B cell (primary cell): ENCODE results near the gene EPAS1. TPM values are rescaled to one million over a fixed set of nuclear protein-coding genes. Genes with fewer than 3 reads are reported as not detected.

Source experiments
- ATAC-seq: fragments of 200-7000 bp; cut with Tn5 transposase; one replicate; pipeline ENCODE4 v1.10.0; 2021; ENCODE audit warnings: low read depth, mild to moderate bottlenecking, moderate number of reproducible peaks, moderate library complexity
- CTCF ChIA-PET: fragments of 350-600 bp; sonication (Branson Sonifier 250); formaldehyde crosslinking; loops from one replicate; lab custom pipeline; 2021; ENCODE audit warnings: antibody characterized with exemption, inconsistent platforms; lab: Charles Lee
- POLR2A ChIA-PET: fragments of 350-600 bp; sonication (Branson Sonifier 250); formaldehyde crosslinking; loops from one replicate; lab custom pipeline; 2021; ENCODE audit warnings: antibody characterized with exemption; lab: Charles Lee
- DNase-seq: peaks from one replicate; pipeline ENCODE4 v3.0.0; 2013
- H2AFZ ChIP-seq: 2 replicates; pipeline ENCODE4 v1.6.1; 2012; ENCODE audit warnings: mild to moderate bottlenecking, low read depth, low read length; ENCODE audit not compliant: insufficient read depth, poor library complexity, severe bottlenecking
- H3K27ac ChIP-seq, 2 donors: 1 replicate in 1 of 2; 2 replicates in 1 of 2; pipeline ENCODE4 v1.5.1; 2012 to 2013; ENCODE audit warnings: low read length in 2 of 2, mild to moderate bottlenecking in 2 of 2, moderate library complexity in 1 of 2
- H3K27me3 ChIP-seq, 4 experiments: fragments of 200-600 bp in 1 of 4; sonication (generic) in 1 of 4; replicated peaks in 1 of 4; 1 replicate in 2 of 4; 2 replicates in 2 of 4; pipeline versions ENCODE4 v1.6.1 to v1.7.0; 2013 to 2016; ENCODE audit warnings: low read length in 3 of 4, mild to moderate bottlenecking in 2 of 4, mixed read lengths in 1 of 4, moderate library complexity in 1 of 4; ENCODE audit not compliant: insufficient read depth in 4 of 4, control insufficient read depth in 3 of 4; ENCODE audit errors: control extremely low read depth in 1 of 4
- H3K36me3 ChIP-seq, 2 experiments: replicated peaks in 1 of 2; 1 replicate in 1 of 2; 2 replicates in 1 of 2; pipeline versions ENCODE4 v1.6.1 to v1.7.1; 2013; ENCODE audit warnings: low read length in 1 of 2; ENCODE audit not compliant: insufficient read depth in 2 of 2, control insufficient read depth in 1 of 2; ENCODE audit errors: control extremely low read depth in 1 of 2, extremely low read depth in 1 of 2
- H3K4me1 ChIP-seq, 2 donors: fragments of 200-600 bp in 1 of 2; sonication (generic) in 1 of 2; 1 replicate in 1 of 2; 2 replicates in 1 of 2; pipeline versions ENCODE4 v1.5.1 to v1.6.1; 2013 to 2017; ENCODE audit warnings: low read length in 2 of 2; ENCODE audit not compliant: control insufficient read depth in 2 of 2, insufficient read depth in 2 of 2
- H3K4me2 ChIP-seq: replicated peaks from 2 replicates; pipeline ENCODE3; 2012; ENCODE audit warnings: mild to moderate bottlenecking, low read depth, low read length; ENCODE audit not compliant: poor library complexity, severe bottlenecking
- H3K4me3 ChIP-seq, 5 experiments: fragments of 200-600 bp in 1 of 5; sonication (generic) in 1 of 5; 1 replicate in 3 of 5; 2 replicates in 2 of 5; pipeline versions ENCODE4 v1.5.1 to v1.7.0; 2011 to 2016; ENCODE audit warnings: low read length in 4 of 5, mild to moderate bottlenecking in 4 of 5, low read depth in 2 of 5, control low read depth in 1 of 5, moderate library complexity in 1 of 5; ENCODE audit not compliant: insufficient read depth in 1 of 5; ENCODE audit errors: control extremely low read depth in 1 of 5, extremely low read depth in 1 of 5
- H3K79me2 ChIP-seq: fragments of 200-600 bp; sonication (generic); one replicate; pipeline ENCODE4 v1.6.0; 2016; ENCODE audit warnings: low read length; ENCODE audit not compliant: control insufficient read depth, insufficient read depth
- H3K9ac ChIP-seq: fragments of 200-600 bp; sonication (generic); 2 replicates; pipeline ENCODE4 v1.6.1; 2017; ENCODE audit warnings: mild to moderate bottlenecking, low read length, moderate library complexity
- H3K9me3 ChIP-seq, 3 donors: one replicate each; pipeline versions ENCODE4 v1.6.1 to v1.7.1; 2013; ENCODE audit warnings: low read length in 2 of 3; ENCODE audit not compliant: control insufficient read depth in 2 of 3, insufficient read depth in 1 of 3; ENCODE audit errors: control extremely low read depth in 1 of 3
- H4K20me1 ChIP-seq: 2 replicates; pipeline ENCODE4 v1.6.0; 2012; ENCODE audit warnings: mild to moderate bottlenecking, low read length; ENCODE audit not compliant: insufficient read depth, control insufficient read depth, poor library complexity, severe bottlenecking
- H3K27ac Mint-ChIP-seq: one replicate; pipeline ENCODE4 v1.8.0; 2021; ENCODE audit warnings: mixed read lengths
- H3K27me3 Mint-ChIP-seq: one replicate; pipeline ENCODE4 v1.8.0; 2021; ENCODE audit warnings: mixed read lengths
- H3K4me1 Mint-ChIP-seq: one replicate; pipeline ENCODE4 v1.8.0; 2021; ENCODE audit warnings: mixed read lengths
- H3K4me3 Mint-ChIP-seq: one replicate; pipeline ENCODE4 v1.8.0; 2021; ENCODE audit warnings: mixed read lengths
- H3K9me3 Mint-ChIP-seq: one replicate; pipeline ENCODE4 v1.8.0; 2022; ENCODE audit warnings: mixed read lengths; ENCODE audit not compliant: insufficient read depth
- CTCF ChIP-seq: fragments of 200-600 bp; IDR thresholded peaks from one replicate; pipeline ENCODE4 v1.8.0; 2022; ENCODE audit warnings: antibody characterized with exemption, mild to moderate bottlenecking
- EZH2 ChIP-seq: IDR thresholded peaks from 2 replicates; pipeline ENCODE4 v1.6.1; 2012; ENCODE audit warnings: borderline replicate concordance, low read depth, mild to moderate bottlenecking, moderate library complexity, low read length; ENCODE audit not compliant: insufficient read depth, poor library complexity, severe bottlenecking
- WGBS: methylation state at CpG from one replicate; pipeline ENCODE4 v1.1.5; 2013; ENCODE audit warnings: missing lambda C conversion rate; ENCODE audit not compliant: insufficient coverage; 5-methylcytosine and 5-hydroxymethylcytosine counted together
- intact Hi-C: fragments of 100-400 bp; cut with micrococcal nuclease; formaldehyde crosslinking; loops from one replicate; pipeline ENCODE4 v1.10.0; 2022
- polyA plus RNA-seq: library from polyadenylated mRNA; depleted of rRNA; stranded (reverse); fragments of >200 nt; gene quantifications from 2 replicates; pipeline ENCODE4 v1.2.3, GENCODE V29; 2012
- total RNA-seq, 2 donors: library from RNA; stranded (reverse); fragments of 120-200 nt in 1 of 2; gene quantifications; 1 replicate in 1 of 2; 2 replicates in 1 of 2; pipeline versions ENCODE4 v1.2.3 to v1.2.4, GENCODE V29; 2013 to 2022

Gene EPAS1
- total and polyA plus RNA-seq, 2 donors (not counting 1 experiment from before 2014, with no cell fraction given) = 0.06 to 0.37 TPM

GRCh38 chr2:46315103-46315890 is 18.1 kb downstream of the EPAS1 start:
- H3K9me3 Mint-ChIP-seq = no peaks in the 10 kb centered on the region
- no peak overlapping the region for H3K4me2 ChIP-seq
- TF ChIP-seq EZH2 (no peak), CTCF (no peak)
- 89% methylated on average over 10 of the region's 11 CpGs for WGBS
- ChIA-PET POLR2A (no interaction called here), CTCF (no interaction called here)
- no peaks in the 10 kb centered on the region for H4K20me1 ChIP-seq
- H3K4me3 ChIP-seq = no peak overlapping the region
- H3K4me3 Mint-ChIP-seq = no peak overlapping the region
- no peak overlapping the region for H2AFZ ChIP-seq
- peaks cover 29% of the 10 kb centered on the region for H3K27me3 Mint-ChIP-seq
- H3K4me1 Mint-ChIP-seq = no peaks in the 10 kb centered on the region
- intact Hi-C loops = no loop called here
- H3K27me3 ChIP-seq = peaks cover 0 to 7% (median 0%) of the 10 kb centered on the region in 4 experiments
- no peaks in the 10 kb centered on the region for H3K4me1 ChIP-seq
- no peak overlapping the region for H3K27ac ChIP-seq
- ATAC-seq = no peak
- H3K79me2 ChIP-seq = no peaks in the 10 kb centered on the region
- DNase-seq = no peak
- no peaks in the 10 kb centered on the region for H3K9me3 ChIP-seq
- no peak overlapping the region for H3K9ac ChIP-seq
- no peaks in the 10 kb centered on the region for H3K36me3 ChIP-seq
- no peak overlapping the region for H3K27ac Mint-ChIP-seq

- no peaks in the 10 kb centered on the region for H3K9me3 Mint-ChIP-seq
- Histone ChIP-seq H3K36me3 (no peaks in the 10 kb centered on the region), H3K27me3 (peaks cover 0 to 7% (median 0%) of the 10 kb centered on the region in 4 experiments), H3K79me2 (no peaks in the 10 kb centered on the region), H3K4me2 (no peak overlapping the region), H2AFZ (no peak overlapping the region), H3K4me1 (no peaks in the 10 kb centered on the region), H4K20me1 (no peaks in the 10 kb centered on the region), H3K9me3 (no peaks in the 10 kb centered on the region), H3K27ac (no peak overlapping the region), H3K9ac (no peak overlapping the region), H3K4me3 (no peak overlapping the region)
- POLR2A ChIA-PET = no interaction called here
- WGBS = 100% methylated on average over 1 of the region's 3 CpGs
- no peaks in the 10 kb centered on the region for H3K4me1 Mint-ChIP-seq
- no peak overlapping the region for H3K27ac Mint-ChIP-seq
- H3K4me3 Mint-ChIP-seq = no peak overlapping the region
- intact Hi-C loops = no loop called here
- DNase-seq (no peak), ATAC-seq (no peak)
- TF ChIP-seq EZH2 = no peak
- TF ChIP-seq CTCF = no peak
- CTCF ChIA-PET = interaction anchor here (0.9 to 1.3 kb wide), 2 partner anchors 8 to 22 kb away, joined by 3 read pairs; no protein-coding TSS in a partner anchor
- H3K27me3 Mint-ChIP-seq = peaks cover 29% of the 10 kb centered on the region
Observed at GRCh38 chr2:46317094-46317486, 19.9 kb downstream of the EPAS1 start.
